ENCODE data around the gene EHMT2.

EHMT2 gene

DNA sequence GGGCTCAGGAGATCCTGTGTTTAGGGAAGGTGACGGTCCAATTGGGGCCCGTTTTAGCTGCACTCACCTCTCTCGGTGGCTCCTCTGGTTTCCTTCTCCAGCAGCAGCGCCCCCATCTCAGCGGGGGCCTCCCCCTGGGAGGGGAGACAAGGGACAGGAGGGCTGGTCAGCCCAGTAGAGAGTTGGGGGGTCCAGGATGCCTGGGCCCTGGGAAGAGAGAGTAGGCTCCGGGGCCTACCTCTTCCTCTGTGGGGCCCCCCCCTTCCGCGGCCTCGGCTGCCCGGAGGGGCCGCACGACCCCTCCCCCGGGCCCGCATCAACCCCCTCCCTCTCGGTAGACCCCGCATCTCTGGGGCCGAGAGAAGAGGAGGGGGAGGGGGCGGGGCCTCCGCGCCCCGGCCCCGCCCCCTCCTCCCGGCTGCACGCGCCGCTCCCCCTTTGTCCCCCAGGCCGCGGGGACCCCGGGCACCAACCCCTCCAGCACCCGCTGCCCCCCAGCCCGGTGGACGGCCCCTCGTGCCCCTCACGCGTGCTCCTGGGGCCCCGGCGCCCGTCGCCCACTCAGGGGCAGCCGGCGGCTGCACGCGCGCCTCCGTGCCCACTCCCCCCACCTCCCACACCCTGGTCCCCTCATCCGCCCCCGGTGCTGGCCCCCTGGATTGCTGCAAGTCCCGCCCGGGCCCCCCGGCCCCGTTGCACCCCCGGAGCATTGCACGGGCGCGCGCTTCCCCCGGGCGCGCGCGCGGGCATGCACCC, 464 bp downstream of the EHMT2 start:
- TF ChIP-seq, protein P1, sequence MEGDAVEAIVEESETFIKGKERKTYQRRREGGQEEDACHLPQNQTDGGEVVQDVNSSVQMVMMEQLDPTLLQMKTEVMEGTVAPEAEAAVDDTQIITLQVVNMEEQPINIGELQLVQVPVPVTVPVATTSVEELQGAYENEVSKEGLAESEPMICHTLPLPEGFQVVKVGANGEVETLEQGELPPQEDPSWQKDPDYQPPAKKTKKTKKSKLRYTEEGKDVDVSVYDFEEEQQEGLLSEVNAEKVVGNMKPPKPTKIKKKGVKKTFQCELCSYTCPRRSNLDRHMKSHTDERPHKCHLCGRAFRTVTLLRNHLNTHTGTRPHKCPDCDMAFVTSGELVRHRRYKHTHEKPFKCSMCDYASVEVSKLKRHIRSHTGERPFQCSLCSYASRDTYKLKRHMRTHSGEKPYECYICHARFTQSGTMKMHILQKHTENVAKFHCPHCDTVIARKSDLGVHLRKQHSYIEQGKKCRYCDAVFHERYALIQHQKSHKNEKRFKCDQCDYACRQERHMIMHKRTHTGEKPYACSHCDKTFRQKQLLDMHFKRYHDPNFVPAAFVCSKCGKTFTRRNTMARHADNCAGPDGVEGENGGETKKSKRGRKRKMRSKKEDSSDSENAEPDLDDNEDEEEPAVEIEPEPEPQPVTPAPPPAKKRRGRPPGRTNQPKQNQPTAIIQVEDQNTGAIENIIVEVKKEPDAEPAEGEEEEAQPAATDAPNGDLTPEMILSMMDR (conservative IDR thresholded peaks at IDR 0.05), result no peak
- peak overlapping the region; percentile 83 for H3K27ac ChIP-seq

DNA sequence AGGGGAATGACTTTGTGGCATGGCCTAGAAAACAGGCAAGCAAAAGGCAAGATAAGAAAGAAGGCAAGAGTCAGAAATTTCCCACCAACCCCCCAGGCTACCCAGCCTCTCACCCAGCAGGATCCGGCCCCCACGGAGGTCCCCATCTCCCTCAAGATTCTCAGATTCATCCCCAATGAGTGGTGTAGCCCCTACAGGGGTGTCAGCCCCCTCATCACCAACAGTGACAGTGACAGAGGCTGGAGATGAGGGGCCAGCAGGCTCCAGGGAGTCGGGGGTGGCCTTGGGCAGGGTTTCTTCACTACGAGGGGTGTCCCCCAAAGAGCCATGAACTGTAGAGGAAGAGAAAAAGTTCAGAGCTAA, 1.0 kb downstream of the EHMT2 start:
- TF ChIP-seq, protein P1 (conservative IDR thresholded peaks at IDR 0.05), result no peak
- H3K27ac ChIP-seq, result peak overlapping the region; percentile 83

DNA sequence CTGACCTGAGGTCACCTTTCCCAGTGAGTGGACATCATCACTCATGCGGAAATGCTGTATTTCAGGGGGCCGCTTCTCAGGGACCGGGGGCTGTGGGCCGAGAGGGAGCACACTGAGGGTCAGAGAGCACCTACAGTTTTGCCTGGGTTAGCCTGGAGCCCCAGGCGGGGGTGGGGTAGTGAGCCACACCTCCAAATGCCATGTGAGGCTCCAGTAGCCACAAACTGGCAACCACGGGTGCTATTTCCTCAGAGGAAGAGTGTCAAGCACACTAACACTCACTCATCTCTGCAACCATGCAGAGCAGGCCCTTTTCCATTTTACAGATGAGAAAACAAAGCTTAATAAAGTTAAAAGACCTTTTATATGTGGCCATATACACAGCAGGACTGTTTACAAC, 4.7 kb downstream of the EHMT2 start:
- H3K27ac ChIP-seq, result no peak overlapping the region

DNA sequence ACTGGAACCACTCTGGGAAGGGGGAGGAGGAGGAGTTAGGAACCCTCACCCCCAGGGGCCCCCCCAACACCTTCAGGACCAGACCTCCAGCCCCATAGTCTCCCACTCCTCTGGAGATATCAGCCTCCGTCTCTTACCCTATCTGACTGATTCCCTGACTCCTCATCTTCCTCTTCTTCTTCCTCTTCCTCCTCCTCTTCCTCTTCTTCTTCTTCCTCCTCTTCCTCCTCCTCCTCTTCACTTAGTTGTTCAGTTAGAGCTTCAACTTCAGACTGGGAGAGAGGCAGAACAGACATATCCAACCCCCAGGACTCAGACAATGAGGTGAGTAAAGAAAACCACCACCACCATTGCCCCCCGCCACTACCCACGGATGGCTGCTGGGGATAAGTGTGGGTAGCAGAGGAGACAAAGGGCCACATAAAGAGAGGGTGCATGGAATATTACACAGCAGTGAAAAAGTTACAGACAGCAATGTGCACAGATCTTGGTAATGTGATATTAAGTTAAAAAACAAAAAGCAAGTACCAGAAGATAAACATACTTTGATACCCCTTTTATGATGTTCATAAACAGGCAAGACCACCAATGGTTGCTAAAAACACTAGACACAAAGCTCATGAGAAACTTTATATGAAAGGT, 8.0 kb downstream of the EHMT2 start:
- TF ChIP-seq, protein P1 (conservative IDR thresholded peaks at IDR 0.05), result no peak
- H3K27ac ChIP-seq, result no peak overlapping the region

More for the DNA sequence above, 4.7 kb downstream of the EHMT2 start:
- TF ChIP-seq, protein P1 (conservative IDR thresholded peaks at IDR 0.05), result no peak

DNA sequence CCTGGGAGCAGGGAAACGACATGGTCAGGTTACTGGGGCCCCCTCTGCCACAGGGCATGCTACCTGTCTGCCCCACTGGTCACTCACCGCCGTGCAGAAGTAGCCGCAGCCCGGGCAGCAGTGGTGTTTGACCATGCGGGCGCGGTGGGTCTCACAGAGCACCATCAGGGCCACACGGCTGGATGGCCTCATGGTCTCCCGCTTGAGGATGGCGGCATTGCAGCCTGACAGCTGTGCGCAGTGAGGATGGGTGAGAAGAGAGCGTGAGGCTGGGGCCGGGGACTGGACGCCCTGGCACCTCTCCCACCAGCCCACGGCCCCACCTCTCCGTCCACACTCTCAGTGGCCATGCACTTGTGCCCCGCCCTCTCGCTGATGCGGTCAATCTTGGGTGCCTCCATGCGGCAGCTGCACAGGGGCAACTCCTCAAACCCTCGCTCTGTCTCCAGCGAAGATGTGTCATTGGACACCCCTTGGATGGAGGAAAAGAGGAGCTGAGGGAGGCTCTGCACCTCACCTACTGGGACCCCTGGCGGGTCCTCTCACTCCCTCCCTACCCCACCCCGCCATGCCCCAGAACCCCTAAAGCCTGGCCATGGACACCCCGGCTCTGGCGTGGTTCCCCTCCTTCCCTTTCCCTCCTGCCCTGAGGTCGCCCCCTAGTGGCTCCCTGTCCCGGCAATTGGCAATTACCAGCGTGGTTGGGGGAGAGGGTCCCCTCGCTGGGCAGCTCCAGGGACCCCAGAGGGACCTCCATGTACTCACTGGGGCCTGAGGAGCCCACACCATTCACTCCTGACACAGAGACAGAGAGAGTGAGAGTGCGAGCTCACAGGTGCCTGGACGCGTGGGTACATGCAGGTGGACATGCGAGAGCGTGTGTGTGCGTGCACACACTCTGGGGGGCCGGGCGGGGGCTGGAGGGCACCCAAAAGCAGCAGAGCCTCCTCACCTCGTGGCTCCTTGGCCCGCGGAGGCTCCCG, 8.9 kb downstream of the EHMT2 start:
- no peak overlapping the region for H3K27ac ChIP-seq
- TF ChIP-seq, protein P1 (conservative IDR thresholded peaks at IDR 0.05), result peak; percentile 87

DNA sequence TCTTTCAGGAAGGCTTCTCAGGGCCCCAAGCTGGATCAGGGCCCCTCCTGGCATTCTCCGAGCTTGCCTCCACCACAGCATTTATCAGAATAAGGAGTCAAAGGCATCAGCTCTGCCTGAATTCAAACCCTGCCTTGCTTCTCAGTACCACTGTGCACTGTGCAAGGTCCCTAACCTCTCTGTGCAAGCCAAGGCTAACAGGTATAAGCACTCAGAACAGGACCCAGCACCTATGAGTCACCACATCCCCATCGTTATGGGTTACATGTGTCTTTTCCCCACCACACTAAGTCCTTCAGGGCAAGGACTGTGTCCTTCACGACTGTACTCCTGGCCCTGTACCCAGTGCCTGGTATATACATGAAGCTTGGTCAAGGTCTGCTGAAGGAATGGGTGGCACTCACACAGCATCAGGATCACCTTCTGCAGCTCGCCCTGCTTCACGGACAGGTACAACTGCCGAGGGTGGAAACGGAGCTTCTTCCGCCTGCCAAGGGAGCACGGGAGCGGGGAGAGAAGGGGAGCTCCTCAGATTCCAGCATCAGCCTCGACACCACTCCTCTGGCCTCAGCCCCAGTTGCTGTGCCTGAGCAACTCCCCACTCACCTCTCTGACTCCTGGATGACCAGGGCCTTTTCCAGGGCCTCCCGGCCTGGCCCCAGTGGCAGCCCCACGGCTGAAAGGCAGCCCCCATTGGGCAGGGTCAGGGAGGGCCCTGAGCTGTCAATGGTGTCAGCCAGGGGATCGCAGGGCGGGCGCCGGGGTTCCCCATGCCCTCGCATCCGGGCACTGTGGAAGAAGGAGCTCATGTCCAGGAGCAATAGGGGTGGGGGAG, 10.1 kb downstream of the EHMT2 start:
- TF ChIP-seq, protein P1 (conservative IDR thresholded peaks at IDR 0.05), result no peak
- H3K27ac ChIP-seq, result no peak overlapping the region
